Activated CD8-positive, alpha-beta memory T cell treated with anti-CD3 and anti-CD28 coated beads for 1 hour (primary cell): ENCODE data around the gene PLPPR3.
"Not testable (repeated sequence)": the region's sequence is repeated elsewhere in the genome, so short reads cannot be mapped to it uniquely, and the experiment has no call there.

ENCODE experiments used
- DNase-seq, 2 donors: peaks; one replicate each; pipeline ENCODE4 v3.0.0-alpha.2; 2020; ENCODE audit warnings: low read depth in 1 of 2; ENCODE audit errors: extremely low read depth in 1 of 2

The PLPPR3 gene

DNA sequence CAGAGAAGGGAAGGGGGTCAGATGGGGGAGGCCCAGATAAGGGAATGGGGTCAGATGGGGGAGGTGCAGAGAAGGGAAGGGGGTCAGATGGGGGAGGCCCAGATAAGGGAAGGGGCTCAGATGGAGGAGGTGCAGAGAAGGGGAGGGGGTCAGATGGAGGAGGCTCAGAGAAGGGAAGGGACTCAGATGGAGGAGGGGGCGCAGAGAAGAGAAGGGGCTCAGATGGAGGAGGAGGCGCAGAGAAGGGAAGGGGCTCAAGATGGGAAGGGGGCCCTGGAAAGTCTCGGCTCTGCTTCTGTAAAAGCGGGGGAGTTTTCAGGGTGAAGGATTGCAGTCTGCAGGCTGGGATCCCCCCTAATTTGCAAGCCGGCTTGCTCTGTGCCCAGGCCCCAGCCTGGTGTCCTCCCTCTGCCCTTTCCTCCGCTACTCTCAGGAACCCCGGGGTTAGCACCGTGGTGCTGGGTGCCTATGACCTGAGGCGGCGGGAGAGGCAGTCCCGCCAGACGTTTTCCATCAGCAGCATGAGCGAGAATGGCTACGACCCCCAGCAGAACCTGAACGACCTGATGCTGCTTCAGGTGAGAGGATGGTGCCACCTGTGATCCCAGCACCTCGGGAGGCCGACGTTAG lies 7.5 kb upstream of the PLPPR3 start:
- no peak for DNase-seq

DNA sequence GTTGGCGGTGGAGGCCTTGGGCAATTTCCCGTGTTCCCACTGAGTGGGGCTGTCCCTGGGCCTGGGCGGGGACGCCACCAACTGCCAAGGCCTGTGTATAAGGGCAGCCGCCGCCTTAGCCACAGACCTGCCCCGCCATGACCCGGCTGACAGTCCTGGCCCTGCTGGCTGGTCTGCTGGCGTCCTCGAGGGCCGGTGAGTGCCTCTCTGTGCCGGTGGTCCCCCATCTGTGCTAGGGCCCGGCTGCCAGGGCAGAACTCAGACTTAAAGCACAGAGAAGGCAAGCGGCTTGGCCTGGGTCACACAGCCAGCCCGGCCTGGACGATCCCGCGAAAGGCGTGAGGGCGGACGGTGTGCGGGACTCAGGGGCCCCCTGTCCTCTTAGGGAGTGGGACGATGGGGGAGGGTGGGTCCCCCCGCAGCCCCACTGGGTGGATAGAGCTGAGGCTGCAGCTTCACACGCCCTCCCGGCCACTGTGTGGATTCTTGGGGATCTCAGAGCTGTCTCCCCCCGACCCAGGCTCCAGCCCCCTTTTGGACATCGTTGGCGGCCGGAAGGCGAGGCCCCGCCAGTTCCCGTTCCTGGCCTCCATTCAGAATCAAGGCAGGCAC lies 6.1 kb upstream of the PLPPR3 start, which contains the start of gene AZU1:
Gene AZU1 (plus strand): TSS at position 128 of the 612 bp plus-strand sequence. CDS start 10 bp downstream, at position 138.
- DNase-seq, result no peak

DNA sequence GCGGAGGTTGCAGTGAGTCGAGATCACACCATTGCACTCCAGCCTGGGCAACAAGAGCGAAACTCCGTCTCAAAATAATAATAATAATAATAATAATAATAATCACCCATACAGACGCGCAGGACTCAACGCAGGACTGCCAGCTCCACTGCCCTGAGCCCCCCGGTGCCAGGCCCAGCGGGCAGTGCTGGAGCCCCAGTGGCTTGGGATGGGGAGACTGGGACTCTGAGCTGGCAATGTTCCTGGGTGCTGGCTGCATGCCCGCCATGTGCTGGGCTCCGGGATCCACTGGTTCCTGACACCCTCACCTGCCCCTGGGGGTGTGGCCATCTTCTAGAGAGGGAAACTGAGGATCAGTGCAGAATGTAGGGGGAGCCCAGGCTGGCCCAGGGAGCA lies 5.6 kb upstream of the PLPPR3 start:
- DNase-seq, result no peak

DNA sequence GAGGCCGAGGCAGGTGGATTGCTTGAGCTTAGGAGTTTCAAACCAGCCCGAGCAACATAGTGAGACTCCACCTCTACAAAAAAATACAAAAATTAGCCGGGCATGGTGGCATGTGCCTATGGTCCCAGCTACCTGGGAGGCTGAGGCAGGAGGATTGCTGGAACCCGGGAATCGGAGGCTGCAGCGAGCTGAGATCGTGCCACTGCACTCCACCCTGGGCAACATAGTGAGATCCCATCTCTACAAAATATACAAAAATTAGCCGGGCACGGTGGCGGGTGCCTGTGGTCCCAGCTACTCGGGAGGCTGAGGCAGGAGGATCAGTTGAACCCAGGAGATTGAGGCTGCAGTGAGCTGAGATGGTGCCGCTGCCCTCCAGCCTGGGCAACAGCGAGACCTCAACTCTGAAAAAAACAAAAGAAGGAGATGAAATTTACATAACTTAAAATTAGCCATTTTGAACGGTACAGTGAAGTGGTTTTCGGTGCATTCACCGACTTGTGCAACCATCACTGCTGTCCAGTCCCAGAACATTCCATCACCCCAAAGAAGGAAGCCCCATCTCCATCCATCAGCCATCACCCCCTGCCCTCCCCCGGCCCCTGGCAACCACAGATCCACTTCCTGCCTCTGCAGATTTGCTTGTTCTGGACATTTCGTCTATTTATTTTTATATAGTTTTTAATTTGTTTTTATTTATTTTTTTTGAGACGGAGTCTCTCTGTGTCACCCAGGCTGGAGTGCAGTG lies 4.3 kb upstream of the PLPPR3 start:
- no peak for DNase-seq

DNA sequence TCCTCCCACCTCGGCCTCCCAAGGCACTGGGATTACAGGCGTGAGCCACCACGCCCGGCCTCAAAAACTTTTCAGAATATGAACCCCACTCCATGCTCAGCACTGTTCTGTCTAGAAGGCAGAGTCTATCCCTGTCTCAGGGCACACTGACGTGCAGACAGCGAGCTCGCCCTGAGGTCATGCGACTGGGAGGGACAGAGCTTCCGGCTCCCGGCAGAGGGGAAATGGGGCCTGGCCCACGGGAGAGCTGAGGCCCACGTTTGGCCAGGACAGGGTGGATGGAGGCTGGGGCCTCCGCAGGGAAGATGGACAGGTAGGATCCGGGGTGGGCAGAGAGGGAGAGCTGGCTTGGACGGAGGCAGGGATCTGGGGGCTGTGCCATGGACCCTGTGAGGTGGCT lies 3.1 kb upstream of the PLPPR3 start:
- DNase-seq, result no peak

DNA sequence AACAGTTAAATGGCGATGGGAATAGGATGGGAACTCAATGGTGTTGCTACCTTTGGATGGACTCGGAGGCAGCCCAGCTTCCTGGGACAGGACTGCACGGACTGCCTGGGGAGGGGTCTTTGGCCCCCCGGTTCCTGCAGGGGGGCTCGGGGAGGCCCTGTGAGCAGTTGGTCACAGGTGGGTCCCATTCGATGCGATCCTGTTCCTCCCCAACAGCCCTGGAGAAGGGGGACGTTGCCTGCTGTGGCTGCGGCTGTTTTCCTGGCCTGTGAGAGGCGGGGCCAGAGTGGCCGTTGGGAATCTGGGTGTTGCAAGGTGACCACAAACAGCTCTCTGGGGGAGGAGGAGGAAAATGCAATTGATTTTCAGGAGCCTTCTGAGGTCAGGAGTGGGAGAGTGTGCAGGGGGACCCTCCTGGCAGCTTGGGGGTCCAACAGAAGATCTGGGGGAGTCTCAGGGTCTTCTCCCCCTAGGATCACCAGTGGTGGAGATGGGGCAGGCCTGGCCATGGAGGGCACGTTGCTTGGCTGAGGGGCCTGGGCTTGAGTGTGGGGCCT lies 1.9 kb upstream of the PLPPR3 start:
- DNase-seq, result no peak

DNA sequence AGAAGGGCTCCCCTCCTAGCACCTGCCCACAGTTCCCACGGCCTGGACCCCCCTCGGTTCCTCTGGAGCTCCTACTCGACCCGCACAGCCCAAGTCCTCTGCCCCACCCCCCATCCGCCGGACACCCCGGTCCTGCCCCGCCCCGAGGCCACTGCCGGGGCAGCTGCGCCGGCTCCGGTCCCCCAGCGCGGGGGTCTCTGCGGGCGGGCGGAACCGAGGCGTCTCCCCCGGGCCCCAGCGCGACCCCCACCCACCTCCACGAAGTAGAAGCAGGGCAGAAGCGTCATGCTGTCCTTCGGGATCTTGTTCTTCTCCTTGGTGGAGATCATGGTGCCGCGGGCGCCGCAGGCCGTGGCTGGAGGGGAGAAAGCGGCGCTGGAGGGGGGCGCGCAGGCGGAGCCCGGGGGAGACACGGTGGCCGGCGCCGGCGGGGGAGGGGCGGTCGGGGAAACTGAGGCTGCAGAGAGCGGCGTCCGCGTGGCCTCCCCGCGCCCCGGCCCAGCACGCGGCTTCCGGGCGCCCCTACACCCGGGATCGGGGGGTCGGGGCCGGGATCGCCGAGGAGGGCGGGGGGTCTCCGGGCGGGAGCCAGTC lies 427 bp downstream of the PLPPR3 start:
- DNase-seq, result no peak

DNA sequence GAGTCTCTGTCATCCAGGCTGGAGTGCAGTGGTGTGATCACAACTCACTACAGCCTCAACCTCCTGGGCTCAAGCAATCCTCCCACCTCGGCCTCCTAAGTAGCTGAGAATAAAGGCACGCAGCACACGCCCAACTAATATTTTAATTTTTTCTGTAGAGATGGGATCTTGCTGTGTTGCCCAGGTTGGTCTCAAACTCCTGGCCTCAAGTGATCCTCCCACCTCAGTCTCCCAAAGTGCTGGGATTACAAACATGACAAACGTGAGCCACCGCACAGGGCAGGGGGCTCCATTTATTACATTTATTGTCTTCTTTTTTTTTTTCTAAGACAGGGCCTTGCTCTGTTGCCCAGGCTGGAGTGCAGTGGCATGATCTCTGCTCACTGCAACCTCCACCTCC lies 1.5 kb downstream of the PLPPR3 start:
- DNase-seq, result not testable (repeated sequence)

DNA sequence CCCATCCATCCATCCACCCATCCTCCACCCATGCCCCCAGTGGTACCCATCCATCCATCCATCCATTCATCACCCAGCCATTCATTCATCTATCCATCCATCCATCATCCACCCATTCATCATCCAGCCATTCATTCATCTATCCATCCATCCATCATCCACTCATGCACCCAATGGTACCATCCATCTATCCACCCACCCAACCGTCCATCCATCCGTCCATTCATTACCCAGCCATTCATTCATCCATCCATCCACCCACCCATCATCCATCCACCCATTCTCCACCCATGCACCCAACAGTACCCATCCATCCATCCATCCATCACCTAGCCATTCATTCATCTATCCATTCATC lies 5.3 kb downstream of the PLPPR3 start:
- DNase-seq, result no peak

DNA sequence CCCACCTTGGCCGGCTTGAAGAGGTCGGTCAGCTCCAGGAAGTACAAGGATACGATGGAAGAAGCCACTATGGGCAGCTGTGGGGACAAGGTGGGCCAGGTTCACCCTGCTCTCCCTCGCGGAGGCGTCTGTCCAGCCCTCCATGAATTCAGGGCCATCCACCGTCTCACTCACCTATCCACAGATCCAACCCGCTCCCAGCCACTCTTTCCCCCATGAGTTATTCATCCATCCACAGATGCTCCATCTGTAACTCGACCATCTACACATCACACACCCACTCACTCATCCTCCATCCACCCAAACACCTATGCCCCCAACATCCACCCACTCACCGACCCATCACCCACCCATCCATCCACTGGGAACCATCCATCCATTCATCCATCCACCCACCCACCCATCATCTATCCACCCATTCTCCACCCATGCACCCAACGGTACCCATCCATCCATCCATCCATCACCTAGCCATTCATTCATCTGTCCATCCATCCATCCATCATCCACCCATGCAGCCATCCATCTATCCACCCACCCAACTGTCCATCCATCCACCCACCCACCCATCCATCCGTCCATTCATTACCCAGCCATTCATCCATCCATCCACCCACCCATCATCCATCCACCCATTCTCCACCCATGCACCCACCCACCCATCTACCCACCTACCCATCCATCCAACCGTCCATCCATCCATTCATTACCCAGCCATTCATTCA lies 5.8 kb downstream of the PLPPR3 start:
- no peak for DNase-seq

DNA sequence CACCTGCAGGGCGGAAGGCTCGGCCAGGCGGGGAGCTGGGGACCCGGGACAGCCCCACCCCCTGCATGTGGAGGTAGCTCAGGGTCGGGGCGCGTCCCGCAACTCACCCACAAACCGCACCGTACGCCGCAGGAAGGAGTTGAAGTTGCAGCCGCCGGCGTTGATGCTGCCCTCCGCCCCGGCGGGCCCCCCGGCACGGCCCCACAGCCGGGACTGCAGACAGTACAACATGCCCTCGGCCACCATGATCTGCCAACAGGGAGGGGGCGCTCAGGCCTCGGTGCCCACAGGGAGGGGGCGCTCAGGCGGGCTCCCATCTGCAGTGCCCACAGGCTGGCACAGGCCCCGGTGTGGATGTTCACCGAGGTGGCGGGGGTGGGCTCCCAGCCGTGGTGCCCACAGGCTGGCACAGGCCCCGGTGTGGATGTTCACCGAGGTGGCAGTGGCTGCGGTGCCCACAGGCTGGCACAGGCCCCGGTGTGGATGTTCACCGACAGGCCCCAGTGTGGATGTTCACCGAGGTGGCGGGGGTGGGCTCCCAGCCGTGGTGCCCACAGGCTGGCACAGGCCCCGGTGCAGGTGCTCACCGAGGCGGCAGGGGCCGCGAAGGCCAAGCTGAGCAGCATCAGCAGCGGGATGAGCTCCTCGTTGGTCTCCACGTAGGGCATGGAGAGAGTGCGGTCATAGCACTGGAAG lies 6.5 kb downstream of the PLPPR3 start:
- DNase-seq, result no peak

DNA sequence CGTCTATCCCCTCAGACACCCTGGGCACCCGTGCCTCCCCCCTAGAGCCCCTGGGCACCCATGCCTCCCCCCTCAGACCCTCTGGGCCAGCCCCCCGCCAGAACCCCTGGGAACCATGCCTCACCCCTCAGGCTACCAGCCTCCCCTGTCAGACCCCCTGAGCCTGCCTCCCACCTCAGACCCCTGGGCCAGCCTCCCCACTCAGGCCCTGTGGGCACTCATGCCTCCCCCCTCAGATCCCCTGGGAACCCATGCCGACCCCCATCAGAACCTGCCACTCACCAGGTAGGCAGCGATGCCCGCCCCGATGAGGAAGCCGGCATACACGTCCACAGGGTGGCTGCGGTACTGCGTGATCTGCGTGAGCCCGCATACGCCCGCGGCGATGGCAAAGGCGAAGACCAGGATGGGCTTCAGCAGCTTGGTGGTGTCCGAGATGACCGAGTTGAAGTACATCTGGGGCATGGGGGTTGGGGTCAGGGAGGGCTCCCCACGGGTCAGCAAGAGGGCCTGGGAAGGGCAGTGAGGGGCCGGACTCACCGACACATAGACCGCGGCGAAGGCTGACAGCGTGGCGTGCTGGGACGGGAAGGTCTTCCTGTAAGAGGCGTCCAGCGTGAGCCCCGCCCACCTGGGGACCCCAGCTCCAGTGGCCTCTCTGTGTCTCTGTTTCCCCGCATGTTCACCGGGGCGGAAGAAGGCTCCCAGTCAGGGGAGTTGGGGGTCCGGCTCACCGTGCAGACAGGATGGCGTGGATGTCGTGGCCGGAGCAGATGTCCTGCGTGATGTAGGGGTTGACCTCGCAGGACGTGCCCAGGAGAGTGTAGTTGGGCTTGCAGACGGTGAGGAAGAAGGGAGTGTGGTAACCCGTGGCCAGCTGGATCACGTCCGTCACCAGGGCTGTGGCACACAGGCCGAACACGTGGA lies 7.3 kb downstream of the PLPPR3 start:
- no peak for DNase-seq

DNA sequence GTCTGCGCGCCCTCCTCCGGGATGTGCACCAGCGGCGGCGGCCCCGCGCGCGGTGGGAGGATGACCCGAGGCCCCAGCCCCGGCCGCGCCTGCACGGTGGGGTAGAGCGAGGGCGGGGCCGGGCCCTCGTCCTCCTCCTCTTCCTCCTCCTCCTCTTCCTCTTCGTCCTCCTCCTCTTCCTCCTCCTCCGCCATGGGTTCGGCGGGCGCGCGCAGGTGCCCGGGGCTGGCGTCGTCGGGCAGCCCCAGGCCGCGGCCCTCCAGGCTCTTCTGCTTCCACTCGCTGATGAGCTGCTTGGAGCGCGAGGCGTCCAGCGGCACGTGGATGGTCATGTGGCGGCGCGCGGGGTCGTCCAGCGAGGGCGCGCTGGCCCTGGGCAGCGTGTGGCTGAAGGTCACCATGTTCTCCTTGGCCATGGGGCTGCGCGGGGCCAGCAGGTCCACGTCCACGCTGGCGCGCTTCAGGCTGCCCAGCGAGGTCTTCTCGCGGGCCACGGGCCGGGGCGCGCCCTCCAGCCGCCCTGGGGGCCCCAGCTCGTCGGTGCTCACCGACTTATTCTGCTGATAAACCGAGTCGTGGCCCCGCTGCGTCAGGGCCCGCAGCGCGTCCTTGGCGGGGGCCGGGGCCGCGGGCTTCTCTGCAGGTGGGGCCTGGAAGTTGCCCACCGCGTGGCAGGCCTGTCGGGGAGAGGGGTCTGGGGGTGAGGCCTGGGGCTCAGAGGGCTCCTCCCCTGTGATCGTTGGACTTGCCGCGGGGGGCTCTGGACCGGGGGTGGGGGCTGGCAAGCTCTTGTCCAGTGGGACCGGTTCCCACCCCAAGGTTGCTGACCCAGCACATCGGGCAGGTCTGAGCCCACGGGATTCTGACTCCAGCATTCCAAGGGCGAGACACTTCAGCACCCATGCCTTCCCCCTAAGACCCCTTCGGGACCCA lies 8.3 kb downstream of the PLPPR3 start:
- DNase-seq, result no peak

DNA sequence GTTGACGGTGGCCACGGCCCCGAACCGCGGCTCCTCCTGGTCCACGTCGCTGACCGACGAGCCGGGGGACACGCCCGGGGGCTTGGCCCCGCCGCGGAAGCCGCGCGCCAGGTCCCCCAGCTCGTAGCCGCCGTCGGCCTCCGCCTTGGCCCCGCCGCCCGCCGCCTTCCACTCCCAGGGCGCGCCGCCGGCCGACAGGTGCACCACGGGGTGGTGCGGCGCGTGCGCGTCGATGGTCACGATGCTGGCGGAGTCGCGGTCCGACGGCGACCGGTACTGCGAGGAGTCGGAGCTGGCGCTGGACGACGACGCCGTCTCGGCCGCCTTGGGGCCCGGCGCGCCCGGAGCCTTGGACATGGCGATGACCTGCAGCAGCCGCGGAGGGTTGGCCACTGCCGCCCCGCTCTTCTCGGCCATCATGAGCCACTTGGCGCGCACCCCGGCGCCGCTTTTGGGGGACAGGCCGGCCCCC lies 9.0 kb downstream of the PLPPR3 start:
- no peak for DNase-seq

DNA sequence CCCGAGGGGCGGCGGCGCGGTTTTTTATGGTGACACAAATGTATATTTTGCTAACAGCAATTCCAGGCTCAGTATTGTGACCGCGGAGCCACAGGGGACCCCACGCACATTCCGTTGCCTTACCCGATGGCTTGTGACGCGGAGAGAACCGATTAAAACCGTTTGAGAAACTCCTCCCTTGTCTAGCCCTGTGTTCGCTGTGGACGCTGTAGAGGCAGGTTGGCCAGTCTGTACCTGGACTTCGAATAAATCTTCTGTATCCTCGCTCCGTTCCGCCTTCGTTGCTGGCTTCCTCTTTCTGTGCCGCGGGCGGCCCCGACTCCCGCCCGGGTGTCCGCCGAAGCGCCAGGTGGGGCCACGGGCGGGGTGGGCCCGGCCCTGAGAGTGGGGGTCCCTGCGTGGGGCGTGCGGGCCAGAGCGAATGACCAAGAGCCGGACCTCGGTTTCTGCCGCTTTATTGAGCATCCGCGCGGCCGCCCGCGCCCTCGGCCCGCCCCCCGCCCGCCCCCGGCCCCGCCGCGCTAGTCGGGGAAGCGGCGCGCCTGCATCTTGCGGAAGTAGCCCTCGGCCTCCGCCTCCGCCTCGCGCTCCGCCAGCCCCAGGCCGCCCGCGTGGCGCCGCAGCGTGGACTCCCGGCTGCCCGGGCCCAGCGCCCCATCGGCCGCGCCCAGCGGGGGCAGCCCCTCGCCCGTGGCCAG lies 9.6 kb downstream of the PLPPR3 start:
- no peak for DNase-seq

DNA sequence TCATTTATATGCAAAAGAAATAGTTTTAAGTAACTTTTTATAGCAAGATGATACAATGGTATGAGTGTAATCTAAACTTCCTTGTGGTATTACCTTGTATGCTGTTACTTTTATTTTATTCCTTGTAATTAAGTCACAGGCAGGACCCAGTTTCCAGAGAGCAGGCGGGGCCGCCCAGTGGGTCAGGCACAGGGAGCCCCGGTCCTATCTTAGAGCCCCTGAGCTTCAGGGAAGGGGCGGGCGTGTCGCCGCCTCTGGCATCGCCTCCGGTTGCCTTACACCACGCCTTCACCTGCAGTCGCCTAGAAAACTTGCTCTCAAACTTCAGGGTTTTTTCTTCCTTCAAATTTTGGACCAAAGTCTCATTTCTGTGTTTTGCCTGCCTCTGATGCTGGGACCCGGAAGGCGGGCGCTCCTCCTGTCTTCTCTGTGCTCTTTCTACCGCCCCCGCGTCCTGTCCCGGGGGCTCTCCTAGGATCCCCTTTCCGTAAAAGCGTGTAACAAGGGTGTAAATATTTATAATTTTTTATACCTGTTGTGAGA lies 10.2 kb downstream of the PLPPR3 start:
- no peak for DNase-seq

DNA sequence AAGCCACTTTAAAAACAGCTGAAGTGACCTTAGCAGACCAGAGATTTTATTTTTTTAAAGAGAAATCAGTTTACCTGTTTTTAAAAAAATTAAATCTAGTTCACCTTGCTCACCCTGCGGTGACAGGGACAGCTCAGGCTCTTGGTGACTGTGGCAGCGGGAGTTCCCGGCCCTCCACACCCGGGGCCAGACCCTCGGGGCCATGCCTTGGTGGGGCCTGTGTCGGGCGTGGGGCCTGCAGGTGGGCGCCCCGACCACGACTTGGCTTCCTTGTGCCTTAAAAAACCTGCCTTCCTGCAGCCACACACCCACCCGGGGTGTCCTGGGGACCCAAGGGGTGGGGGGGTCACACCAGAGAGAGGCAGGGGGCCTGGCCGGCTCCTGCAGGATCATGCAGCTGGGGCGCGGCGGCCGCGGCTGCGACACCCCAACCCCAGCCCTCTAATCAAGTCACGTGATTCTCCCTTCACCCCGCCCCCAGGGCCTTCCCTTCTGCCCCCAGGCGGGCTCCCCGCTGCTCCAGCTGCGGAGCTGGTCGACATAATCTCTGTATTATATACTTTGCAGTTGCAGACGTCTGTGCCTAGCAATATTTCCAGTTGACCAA lies 10.8 kb downstream of the PLPPR3 start:
- no peak for DNase-seq
